Measurements from ENCODE around the gene RUFY3. TPM values are rescaled to one million over a fixed set of nuclear protein-coding genes. Genes with fewer than 3 reads are reported as not detected.

Gene RUFY3
- total and polyA plus RNA-seq, 2 of the 4 experiments (the other 2 are of a cell fraction), result 19.6 to 28.9 TPM

DNA sequence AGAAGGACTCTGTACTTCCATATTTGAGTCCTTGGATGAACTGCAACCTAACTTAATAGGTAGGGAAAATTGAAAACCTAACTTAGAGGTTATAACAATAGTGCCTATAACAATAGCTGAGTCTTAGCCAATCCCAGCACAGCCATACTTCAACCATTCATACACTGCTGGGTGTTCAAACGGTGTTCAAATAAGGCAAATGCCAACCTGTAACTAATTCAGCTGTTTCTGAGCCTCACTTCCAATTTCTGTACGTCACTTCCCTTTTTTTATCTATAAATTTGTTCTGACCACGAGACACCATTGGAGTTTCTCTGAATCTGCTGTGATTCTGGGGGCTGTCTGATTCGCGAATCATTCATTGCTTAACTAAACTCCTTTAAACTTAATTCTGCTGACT lies 127.5 kb downstream of the RUFY3 start:
- H4K5ac ChIP-seq (ENCODE audit: low read depth, low read length), result no peak overlapping the region
- ChIA-PET POLR2A (ENCODE audit: unreplicated experiment) (no interaction called here), CTCF (interaction anchor here (0.6 kb wide), 1 partner anchor 11 kb away, joined by 3 read pairs; no protein-coding TSS in a partner anchor)
- no peak overlapping the region for H2AFZ ChIP-seq (replicated peaks; ENCODE audit: low read length, poor library complexity)
- H4K91ac ChIP-seq (ENCODE audit: insufficient read depth, low read depth, low read length), result no peak overlapping the region
- no peak overlapping the region for H4K8ac ChIP-seq (ENCODE audit: low read depth in 2 of 2, low read length in 2 of 2)
- no peak overlapping the region for H3K14ac ChIP-seq (replicated peaks; ENCODE audit: low read depth, low read length)
- no peak overlapping the region for H2AK5ac ChIP-seq (ENCODE audit: low read depth, low read length)
- H2BK15ac ChIP-seq (ENCODE audit: low read depth, low read length), result no peak overlapping the region
- no peak for ATAC-seq (ENCODE audit: low read depth)
- no peaks in the 10 kb centered on the region for H4K20me1 ChIP-seq (ENCODE audit: insufficient read depth, low read length)
- H3K56ac ChIP-seq (ENCODE audit: extremely low read depth, insufficient read depth, low read length), result no peak overlapping the region
- no peak overlapping the region for H2BK5ac ChIP-seq (ENCODE audit: low read depth, low read length, poor library complexity, severe bottlenecking)
- H3K18ac ChIP-seq (ENCODE audit: low read depth, low read length), result no peak overlapping the region
- no peak overlapping the region for H3K9ac ChIP-seq (ENCODE audit: low read depth, low read length)
- no peaks in the 10 kb centered on the region for H3K9me3 ChIP-seq (ENCODE audit: control insufficient read depth, insufficient read depth, low read length)
- BruUV-seq (replicated peaks), result no TSS peak
- TF ChIP-seq BHLHE40 (IDR thresholded peaks at IDR 0.05; ENCODE audit: low read depth, low read length) (no peak), MAZ (IDR thresholded peaks at IDR 0.05; ENCODE audit: borderline replicate concordance, low read depth, low read length) (no peak), RFX5 (IDR thresholded peaks at IDR 0.05; ENCODE audit: low read depth, low read length) (no peak), RAD21 (IDR thresholded peaks at IDR 0.05; ENCODE audit: low read length) (no peak), POLR2A (IDR thresholded peaks at IDR 0.05; ENCODE audit: low read depth, low read length) (no peak), NFE2L2 (IDR thresholded peaks at IDR 0.05; ENCODE audit: low read depth, low read length) (no peak), RCOR1 (IDR thresholded peaks at IDR 0.05; ENCODE audit: insufficient replicate concordance, low read length) (no peak), MAFK (IDR thresholded peaks at IDR 0.05; ENCODE audit: low read depth, low read length) (no peak), MXI1 (IDR thresholded peaks at IDR 0.05; ENCODE audit: borderline replicate concordance, low read depth, low read length) (no peak), SMC3 (IDR thresholded peaks at IDR 0.05; ENCODE audit: low read depth, low read length) (no peak), CHD1 (IDR thresholded peaks at IDR 0.05; ENCODE audit: low read depth, low read length) (no peak), CEBPB (IDR thresholded peaks at IDR 0.05; ENCODE audit: low read depth, low read length) (no peak), FOS (IDR thresholded peaks at IDR 0.05; ENCODE audit: low read depth, low read length) (no peak)
- TF ChIP-seq, protein P1, sequence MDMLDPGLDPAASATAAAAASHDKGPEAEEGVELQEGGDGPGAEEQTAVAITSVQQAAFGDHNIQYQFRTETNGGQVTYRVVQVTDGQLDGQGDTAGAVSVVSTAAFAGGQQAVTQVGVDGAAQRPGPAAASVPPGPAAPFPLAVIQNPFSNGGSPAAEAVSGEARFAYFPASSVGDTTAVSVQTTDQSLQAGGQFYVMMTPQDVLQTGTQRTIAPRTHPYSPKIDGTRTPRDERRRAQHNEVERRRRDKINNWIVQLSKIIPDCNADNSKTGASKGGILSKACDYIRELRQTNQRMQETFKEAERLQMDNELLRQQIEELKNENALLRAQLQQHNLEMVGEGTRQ (IDR thresholded peaks at IDR 0.05; ENCODE audit: low read depth, low read length), result no peak
- TF ChIP-seq, protein P2, sequence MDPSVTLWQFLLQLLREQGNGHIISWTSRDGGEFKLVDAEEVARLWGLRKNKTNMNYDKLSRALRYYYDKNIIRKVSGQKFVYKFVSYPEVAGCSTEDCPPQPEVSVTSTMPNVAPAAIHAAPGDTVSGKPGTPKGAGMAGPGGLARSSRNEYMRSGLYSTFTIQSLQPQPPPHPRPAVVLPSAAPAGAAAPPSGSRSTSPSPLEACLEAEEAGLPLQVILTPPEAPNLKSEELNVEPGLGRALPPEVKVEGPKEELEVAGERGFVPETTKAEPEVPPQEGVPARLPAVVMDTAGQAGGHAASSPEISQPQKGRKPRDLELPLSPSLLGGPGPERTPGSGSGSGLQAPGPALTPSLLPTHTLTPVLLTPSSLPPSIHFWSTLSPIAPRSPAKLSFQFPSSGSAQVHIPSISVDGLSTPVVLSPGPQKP (IDR thresholded peaks at IDR 0.05; ENCODE audit: borderline replicate concordance, low read depth, low read length), result no peak
- TF ChIP-seq, protein P3, sequence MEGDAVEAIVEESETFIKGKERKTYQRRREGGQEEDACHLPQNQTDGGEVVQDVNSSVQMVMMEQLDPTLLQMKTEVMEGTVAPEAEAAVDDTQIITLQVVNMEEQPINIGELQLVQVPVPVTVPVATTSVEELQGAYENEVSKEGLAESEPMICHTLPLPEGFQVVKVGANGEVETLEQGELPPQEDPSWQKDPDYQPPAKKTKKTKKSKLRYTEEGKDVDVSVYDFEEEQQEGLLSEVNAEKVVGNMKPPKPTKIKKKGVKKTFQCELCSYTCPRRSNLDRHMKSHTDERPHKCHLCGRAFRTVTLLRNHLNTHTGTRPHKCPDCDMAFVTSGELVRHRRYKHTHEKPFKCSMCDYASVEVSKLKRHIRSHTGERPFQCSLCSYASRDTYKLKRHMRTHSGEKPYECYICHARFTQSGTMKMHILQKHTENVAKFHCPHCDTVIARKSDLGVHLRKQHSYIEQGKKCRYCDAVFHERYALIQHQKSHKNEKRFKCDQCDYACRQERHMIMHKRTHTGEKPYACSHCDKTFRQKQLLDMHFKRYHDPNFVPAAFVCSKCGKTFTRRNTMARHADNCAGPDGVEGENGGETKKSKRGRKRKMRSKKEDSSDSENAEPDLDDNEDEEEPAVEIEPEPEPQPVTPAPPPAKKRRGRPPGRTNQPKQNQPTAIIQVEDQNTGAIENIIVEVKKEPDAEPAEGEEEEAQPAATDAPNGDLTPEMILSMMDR (conservative IDR thresholded peaks at IDR 0.05; ENCODE audit: low read depth, low read length), result no peak
- intact Hi-C loops (cut with micrococcal nuclease), result no loop called here
- no peak overlapping the region for H3K23ac ChIP-seq (ENCODE audit: low read depth, low read length)
- no peaks in the 10 kb centered on the region for H3K27me3 ChIP-seq (ENCODE audit: control insufficient read depth, insufficient read depth, low read length)
- WGBS, 2 experiments (ENCODE audit: extremely low coverage in 2 of 2, insufficient read length in 1 of 2), result no CpG with 5 or more reads among the region's 5 CpGs
- no peaks in the 10 kb centered on the region for H3K79me1 ChIP-seq (ENCODE audit: low read depth in 1 of 2, low read length in 2 of 2)
- H3K27ac ChIP-seq (ENCODE audit: insufficient read depth, low read length), result no peak overlapping the region
- no peaks in the 10 kb centered on the region for H3K9me1 ChIP-seq (ENCODE audit: insufficient read depth, low read length)
- dilution Hi-C loops (cut with HindIII; ENCODE audit: low sequenced_read_pairs, unreplicated experiment), result no loop called here
- in situ Hi-C loops (cut with MboI; ENCODE audit: low sequenced_read_pairs), result no loop called here
- no peak overlapping the region for H3K4me3 ChIP-seq (ENCODE audit: insufficient read depth, low read depth, low read length)
- H3K4me2 ChIP-seq (ENCODE audit: low read depth, low read length), result no peak overlapping the region
- H2BK20ac ChIP-seq (ENCODE audit: low read depth, low read length), result no peak overlapping the region
- H3K4ac ChIP-seq (ENCODE audit: low read depth, low read length), result no peak overlapping the region
- no peak for DNase-seq
- no peak overlapping the region for H2AK9ac ChIP-seq (replicated peaks; ENCODE audit: low read depth, low read length, poor library complexity)
- no peaks in the 10 kb centered on the region for H3K4me1 ChIP-seq (ENCODE audit: control insufficient read depth, insufficient read depth, low read length)
- H2BK120ac ChIP-seq (ENCODE audit: low read depth, low read length), result no peak overlapping the region
- 0 out of 2 replicates have a peak, but pooled peaks cover 1% of the 10 kb centered on the region for H3K36me3 ChIP-seq (ENCODE audit: control insufficient read depth, insufficient read depth, low read length)

All from IMR-90 (cell line).